HG03060 (cell line): ENCODE measurements around the gene GFOD2.

ENCODE experiments used
- ATAC-seq: cut with Tn5 transposase; IDR thresholded peaks from one replicate; pipeline ENCODE4 v1.9.1; 2021; ENCODE audit warnings: low read depth, moderate number of reproducible peaks; ENCODE audit not compliant: unreplicated experiment

Gene GFOD2

DNA sequence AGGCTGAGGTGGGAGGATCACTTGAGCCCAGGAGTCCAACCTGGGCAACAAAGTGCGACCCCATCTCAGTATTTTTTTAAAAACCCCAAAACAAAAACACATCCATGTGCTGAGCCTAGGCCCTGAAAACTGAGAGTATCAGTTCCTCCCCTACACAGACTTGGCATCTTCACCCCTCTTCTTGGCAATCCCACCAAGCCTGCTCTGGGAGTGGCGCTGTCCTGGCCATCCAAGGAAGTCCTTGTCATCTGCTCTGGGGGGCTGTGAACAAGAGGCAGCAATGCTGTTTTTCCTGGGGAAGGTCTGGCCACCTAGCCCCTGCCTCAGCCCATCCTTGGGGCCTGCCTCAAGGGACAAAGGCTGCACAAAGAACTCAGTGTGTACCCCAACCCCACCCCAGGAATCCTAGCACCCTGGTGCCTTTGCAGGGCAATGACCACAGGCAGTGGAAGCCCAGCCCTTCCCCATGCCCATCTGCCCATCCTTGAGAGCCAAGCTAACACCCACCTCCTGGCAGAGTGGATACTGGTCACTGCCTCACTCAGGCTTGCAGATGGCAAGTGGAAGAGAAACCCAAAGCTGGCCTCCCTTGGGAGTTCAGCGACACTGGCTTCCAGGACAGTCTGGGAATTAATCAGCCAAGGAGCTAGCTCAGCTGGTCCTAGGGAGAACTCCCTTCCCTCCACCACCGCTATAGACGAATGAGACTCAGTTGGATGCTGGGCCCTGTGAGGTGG is 14.8 kb upstream of the GFOD2 start:
- no peak for ATAC-seq

DNA sequence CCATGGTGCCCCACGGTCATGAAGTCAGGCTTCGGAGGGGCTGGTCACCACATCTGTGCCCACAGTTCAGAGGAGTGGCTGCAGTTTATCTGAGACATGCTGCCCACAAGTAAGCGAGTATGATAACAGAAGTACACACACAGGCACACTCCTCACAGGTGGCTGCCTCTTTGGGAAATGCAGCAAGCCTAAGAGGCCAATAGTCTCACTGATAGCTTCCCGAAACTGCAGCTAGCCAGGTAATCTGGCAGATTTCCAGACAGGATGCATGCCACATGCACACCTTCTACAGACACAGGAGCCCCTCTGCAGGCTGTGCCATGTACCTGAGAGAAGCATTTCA is 12.6 kb upstream of the GFOD2 start:
- no peak for ATAC-seq

- ATAC-seq: no peak
Measured at GRCh38 chr16:67731071-67731752, 12.1 kb upstream of the GFOD2 start.

DNA sequence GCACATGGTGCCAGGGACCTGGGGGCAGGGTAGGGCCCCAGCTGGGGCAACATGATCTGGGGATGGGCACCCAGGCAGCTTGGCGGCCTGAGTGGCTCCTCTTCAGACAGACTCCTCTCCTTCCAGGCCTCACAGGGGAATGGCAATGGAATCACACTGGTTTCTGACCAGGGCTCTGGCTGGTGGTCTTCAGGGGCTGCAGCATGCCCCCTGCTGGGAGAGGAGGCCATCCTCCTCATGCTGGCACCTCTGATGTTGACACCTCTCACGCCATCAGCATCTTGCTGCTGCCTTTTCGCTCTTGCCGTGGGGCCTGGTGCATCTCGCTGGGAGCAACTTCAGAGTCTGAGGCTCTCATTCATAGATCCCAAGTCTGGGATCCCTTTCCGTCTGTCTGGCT is 11.2 kb upstream of the GFOD2 start:
- no peak for ATAC-seq

GRCh38 chr16:67729636-67730248 is 10.6 kb upstream of the GFOD2 start:
- no peak for ATAC-seq

GRCh38 chr16:67727521-67728485 is 8.7 kb upstream of the GFOD2 start:
- no peak for ATAC-seq

DNA sequence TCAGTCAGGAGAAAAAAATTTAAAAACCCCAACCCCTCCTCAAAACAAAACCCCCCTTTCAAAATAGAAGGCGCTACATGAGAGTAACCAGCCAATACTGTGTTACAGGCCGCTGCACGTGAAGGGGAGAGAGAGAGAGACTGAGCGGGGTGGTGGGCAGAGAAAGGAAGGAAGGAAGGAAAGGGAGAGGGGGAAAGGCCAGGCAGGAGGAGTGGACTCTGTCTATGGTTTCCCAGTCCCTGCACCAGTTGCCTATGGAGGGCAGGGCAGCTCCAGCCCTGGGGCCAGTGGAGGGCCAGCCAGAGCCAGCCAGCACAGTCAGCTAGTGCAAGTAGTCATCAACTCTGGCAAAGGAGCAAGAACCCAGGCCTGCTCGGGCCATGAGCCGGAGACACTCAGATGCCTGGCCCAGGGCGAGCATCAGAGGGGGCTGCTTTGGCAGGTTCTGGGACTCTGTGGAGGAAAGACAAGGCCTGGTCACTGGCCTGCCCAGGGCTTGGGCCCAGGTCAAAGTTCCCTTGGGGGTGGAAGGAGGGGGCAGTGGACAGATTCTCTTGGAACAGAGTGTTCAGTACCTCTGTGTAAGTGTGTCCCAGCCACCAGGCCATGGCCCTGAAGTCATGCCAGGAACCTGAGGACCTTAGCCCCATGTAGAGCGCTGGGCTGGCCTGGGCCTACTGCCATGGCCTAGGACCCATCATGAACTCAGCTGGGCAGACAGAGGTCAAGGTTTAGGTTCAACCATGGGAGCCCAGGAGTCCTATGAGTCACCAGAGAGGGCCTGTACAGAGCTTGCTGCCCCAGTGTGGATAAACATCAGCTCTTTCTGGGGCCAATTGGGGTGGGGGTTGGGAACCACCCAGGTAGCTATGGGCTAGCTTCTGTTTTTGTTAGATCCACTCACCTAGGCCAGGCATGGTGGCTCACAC is 7.3 kb upstream of the GFOD2 start:
- ATAC-seq: no peak

GRCh38 chr16:67723911-67724305 is 4.8 kb upstream of the GFOD2 start:
- ATAC-seq: no peak

DNA sequence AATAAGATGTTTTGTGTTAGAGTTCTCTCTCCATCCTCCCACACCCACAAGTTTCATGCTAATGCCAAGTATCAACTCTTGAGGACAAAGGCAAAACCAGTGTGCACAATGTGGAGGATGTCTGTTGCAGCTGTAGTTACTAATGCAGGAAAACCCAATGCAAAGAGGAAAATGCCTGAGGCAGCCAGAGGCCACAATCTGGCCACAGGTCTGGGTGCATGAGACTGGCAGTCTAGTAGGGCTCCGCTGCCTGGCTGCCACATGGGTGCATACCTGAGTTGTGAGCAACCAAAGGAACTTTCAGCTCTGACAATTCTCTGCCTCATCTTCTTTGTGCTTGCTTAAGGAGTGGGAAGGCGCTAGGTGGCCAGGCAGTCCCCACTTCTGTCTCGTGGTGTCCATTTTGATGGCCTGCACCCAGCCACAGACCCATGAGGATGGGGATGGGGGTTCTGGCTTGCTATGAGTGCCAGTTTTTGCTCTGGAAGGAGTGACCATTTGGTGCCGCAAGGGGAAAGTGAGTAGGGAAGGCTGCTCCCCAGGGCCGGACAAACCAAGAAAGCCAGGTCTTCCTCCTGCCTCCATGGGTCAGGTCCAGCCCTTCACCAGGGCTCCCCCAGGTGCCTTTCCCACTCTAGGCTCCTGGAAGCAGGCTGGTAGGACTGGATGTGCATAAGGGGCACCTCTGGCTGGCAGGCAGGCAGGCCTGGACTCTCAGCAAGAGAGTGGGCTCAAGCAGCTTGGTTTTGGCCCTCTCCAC is 4.2 kb upstream of the GFOD2 start:
- ATAC-seq: no peak

GRCh38 chr16:67720236-67720635 is 1.1 kb upstream of the GFOD2 start:
- ATAC-seq: no peak

- ATAC-seq: no peak
Measured at GRCh38 chr16:67719778-67720144, 645 bp upstream of the GFOD2 start.

- no peak for ATAC-seq
Measured at GRCh38 chr16:67718668-67719047, 458 bp downstream of the GFOD2 start.

DNA sequence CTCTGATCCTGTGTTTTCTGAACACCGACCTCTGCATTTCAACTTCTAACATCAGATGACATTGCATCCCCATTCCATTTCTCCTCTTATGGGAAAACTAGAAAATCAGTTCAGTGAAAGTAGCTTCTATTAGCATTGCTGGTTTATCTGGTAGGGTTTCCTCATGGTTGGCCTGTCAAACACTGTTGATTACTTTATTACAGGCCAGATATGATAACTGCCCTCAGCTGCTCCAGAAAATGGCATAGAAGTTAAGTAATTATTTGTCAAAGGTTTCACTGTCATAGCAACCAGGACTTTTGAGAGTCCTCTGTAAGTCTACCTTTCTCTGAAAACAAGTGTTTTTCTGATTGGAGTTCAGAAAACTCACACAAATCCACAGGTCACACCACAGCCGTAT is 3.0 kb downstream of the GFOD2 start:
- ATAC-seq: no peak

DNA sequence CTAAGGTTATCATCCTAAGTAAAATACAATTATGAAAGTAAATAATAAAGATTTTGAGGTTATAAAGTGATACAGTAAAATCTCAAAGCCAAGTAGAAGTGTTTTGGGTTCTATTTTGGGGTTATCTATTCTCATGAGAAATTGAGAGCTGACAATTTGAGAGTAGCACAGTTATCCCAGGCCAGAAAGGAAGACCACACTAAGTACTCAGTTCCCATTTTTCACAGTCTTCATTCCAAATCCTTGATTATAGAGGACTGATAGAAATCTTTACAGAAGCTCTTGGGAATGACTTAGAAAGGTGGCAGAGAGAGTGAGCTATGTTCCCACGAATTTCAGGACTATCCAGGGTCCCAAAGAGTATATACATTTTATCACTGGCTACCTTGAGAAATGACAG is 4.6 kb downstream of the GFOD2 start:
- ATAC-seq: no peak

- no peak for ATAC-seq
Measured at GRCh38 chr16:67713647-67714273, 5.4 kb downstream of the GFOD2 start.

GRCh38 chr16:67710607-67711006 is 8.5 kb downstream of the GFOD2 start:
- ATAC-seq: no peak

DNA sequence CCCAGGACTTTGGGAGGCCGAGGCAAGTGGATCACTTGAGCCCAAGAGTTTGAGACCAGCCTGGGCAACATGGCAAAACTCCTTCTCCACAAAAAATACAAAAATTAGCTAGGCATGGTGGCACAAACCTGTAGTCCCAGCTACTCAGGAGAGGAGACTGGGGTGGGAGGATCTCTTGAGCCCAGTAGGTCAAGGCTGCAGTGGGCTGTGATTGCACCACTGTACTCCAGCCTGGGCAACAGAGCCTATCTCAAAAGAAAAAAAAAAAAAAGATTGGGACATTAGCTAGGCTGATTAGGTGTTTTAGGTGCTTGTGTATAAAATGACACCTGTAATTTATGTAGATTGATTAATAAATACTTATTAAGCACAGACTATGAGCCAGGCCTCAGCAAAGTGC is 10.1 kb downstream of the GFOD2 start:
- no peak for ATAC-seq

DNA sequence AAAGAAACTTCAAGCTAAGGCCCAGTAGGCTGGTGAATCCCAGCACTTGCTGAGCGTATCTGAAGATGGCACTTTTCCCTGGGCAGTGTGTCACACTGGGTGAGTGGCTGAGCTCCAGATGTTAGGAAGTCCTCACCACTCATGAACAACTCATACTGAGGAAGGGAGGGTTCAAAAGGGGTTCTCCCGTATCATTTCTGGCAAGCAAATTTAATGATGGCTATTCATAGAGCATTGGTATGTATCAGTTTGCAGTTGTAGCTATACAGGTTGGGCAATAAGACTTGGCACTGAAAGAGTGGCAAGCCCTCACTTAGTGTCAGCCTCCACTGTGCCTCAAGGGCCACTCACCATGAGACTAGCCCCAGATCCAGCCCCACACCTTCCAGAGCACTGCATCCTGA is 10.7 kb downstream of the GFOD2 start:
- no peak for ATAC-seq

- no peak for ATAC-seq
Measured at GRCh38 chr16:67707790-67708189, 11.3 kb downstream of the GFOD2 start.
